ENCODE data around the gene JHY.
A peak's percentile ranks its signal among the peaks of the same experiment; 100 is the strongest.

The JHY gene

GRCh38 chr11:122976061-122976733 is 93.6 kb downstream of the JHY start:
- no peak for DNase-seq

- DNase-seq: no peak
Measured at GRCh38 chr11:122976734-122977469, 94.3 kb downstream of the JHY start.

- DNase-seq: peak; percentile 13
Measured at GRCh38 chr11:122977470-122978298, 95.1 kb downstream of the JHY start.

- no peak for DNase-seq
Measured at GRCh38 chr11:122978299-122978620, 95.7 kb downstream of the JHY start.

- DNase-seq: no peak
Measured at GRCh38 chr11:122979103-122979814, 96.7 kb downstream of the JHY start.

- DNase-seq: no peak
Measured at GRCh38 chr11:122979815-122980595, 97.4 kb downstream of the JHY start.

GRCh38 chr11:122981388-122982264 is 99.1 kb downstream of the JHY start, which contains the start of gene BSX:
BSX (minus strand) TSS chr11:122981834; CDS start chr11:122981671, 163 bp downstream.
- peak; percentile 40 for DNase-seq

- no peak for DNase-seq
Measured at GRCh38 chr11:122983438-122984185, 101.1 kb downstream of the JHY start.

- no peak for DNase-seq
Measured at GRCh38 chr11:122984186-122985011, 101.8 kb downstream of the JHY start.

GRCh38 chr11:122995526-122995925 is 113.0 kb downstream of the JHY start:
- DNase-seq: peak; percentile 55

GRCh38 chr11:122998727-122999366 is 116.3 kb downstream of the JHY start:
- no peak for DNase-seq

GRCh38 chr11:123000721-123001120 is 118.2 kb downstream of the JHY start:
- no peak for DNase-seq

- no peak for DNase-seq
Measured at GRCh38 chr11:123006860-123007542, 124.4 kb downstream of the JHY start.

Data from NCI-H82 (cell line).